HG03469 (cell line): ENCODE results near the gene URGCP.
"Not testable (repeated sequence)": the region's sequence is repeated elsewhere in the genome, so short reads cannot be mapped to it uniquely, and the experiment has no call there.

ENCODE experiments used
- ATAC-seq: cut with Tn5 transposase; IDR thresholded peaks from one replicate; pipeline ENCODE4 v1.9.1; 2021; ENCODE audit warnings: mild to moderate bottlenecking, moderate library complexity, moderate number of reproducible peaks; ENCODE audit not compliant: unreplicated experiment

The URGCP gene

GRCh38 chr7:43922726-43923125, 16.3 kb upstream of the URGCP start:
- no peak for ATAC-seq

DNA sequence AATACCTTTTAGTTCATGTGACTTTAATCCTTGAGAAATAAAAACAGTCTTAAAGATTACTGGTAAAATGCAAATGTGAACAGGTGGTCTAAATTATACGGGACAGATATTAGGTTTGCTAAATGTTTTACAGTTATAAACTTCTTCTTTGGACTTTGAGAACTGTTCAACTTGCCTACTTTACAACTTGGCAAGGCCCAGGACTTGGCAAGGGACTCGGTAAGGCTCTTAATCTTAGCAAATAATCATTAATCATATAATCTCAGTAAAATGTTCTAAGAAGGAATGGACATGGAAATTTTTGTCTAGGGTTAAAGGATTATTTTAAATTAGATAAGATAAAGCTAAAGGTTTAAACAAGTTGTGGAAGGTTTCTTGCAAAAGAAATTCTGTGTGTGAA, 15.0 kb upstream of the URGCP start:
- no peak for ATAC-seq

GRCh38 chr7:43915907-43916306, 9.5 kb upstream of the URGCP start:
- ATAC-seq = no peak

GRCh38 chr7:43914795-43915194, 8.4 kb upstream of the URGCP start:
- no peak for ATAC-seq

GRCh38 chr7:43905956-43906330, 453 bp downstream of the URGCP start:
- peak; percentile 29 for ATAC-seq

DNA sequence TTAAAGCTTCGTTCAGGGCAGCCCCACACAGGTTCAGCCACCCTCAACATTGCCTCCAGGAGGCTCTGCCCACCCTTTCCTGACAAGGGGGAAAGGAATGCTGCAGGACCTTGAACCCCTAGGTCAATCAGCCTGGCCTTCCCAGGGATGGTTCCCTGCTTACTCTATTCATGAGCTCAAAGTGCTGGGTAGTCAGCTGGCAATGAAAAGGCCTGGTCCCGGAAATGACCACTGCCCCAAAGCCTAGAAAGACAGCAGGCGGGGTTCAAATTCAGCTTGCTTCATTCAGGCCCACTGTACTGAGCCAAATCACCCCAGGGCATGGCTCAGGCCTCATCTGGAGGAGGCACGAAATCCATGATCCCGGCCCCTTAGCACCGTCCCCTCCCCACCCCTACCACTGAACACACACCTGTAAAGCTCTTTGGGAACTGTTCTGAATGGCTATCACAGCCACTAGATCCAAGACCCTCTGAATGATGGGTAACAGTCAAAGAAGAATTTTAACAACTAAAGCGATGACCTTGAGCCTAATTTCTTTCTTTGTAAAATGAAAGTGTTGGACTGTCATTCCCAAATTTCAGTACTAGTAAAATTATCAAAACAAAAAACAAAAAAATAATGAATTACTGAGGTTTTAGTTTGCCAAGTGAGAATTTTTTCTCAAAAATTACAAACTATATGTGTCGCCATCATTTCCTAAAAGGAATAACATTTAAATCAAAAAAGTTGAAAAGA, 1.0 kb downstream of the URGCP start:
- ATAC-seq = no peak

DNA sequence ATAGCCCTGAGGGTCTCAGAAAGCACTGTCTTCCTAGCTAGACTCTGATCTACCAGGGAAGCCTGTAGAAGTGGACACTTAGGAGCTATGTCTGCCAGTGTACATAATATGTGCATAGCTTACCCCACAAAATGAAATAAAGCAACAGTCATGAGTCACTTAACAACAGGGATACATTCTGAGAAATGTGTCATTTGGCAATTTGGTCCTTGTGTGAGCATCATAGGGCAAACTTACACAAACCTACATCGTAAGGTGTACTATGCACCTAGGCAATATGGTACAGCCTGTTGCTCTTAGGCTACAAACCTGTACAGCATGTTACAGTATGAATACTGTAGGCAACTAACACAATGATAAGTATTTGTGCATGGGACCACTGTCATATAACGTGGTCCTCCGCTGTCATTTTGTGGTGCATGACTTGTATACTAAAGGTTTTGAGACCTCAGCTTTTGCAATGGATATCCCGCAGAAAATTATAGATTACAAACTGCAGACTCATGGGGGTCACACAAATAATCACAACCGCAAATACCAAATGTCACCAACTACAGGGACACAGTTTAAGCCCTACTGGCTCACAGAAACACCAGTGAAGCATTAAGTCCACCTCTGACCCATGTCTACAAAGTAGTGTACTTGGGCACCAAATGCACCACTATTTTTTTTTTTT, 1.7 kb downstream of the URGCP start:
- ATAC-seq = no peak

DNA sequence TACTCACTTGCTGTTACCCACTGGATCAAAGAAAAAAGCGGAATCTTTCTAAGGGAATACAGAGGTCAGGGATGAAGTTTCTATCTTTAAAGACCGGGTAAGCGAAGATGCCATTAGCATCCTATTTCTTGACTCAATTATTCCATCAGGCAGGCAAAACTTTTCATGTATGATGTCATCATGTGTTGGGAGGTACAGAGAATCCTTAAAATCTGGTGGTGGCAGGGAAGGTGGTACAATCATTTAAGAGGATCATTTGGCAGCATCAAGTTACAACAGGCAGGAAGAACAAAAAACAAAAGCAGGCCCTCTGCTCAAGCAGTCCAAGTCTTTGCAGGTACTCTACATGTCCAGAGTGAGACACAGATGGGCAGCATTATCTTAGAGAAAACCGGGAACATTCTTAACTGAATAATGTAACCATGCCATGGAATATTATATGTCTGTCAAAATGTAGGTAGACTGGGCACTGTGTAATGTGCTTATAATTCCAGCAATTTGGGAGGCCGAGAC, 3.8 kb downstream of the URGCP start:
- no peak for ATAC-seq

GRCh38 chr7:43898571-43898970, 7.8 kb downstream of the URGCP start:
- ATAC-seq = not testable (repeated sequence)

DNA sequence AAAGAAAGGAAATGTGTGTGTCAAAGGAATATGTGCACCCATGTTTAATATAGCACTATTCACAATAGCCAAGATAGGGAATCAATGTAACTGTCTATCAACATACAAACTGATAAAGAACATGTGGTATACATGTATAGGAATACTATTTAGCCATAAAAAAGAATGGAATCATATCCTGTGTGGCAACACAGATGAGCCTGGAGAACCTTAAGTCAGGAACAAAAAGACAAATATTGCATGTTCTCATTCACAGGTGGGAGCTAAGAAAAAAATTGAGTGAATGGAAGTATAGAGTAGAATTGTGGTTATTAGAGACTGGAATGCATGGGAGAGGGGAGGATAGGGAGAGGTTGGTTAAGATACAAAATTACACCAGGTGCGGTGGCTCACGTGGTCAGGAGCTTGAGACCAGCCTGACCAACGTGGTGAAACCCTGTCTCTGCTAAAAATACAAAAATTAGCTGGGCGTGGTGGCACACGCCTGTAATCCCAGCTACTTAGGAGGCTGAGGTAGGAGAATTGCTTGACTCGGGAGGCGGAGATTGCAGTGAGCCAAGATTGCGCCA, 10.5 kb downstream of the URGCP start:
- ATAC-seq = no peak

DNA sequence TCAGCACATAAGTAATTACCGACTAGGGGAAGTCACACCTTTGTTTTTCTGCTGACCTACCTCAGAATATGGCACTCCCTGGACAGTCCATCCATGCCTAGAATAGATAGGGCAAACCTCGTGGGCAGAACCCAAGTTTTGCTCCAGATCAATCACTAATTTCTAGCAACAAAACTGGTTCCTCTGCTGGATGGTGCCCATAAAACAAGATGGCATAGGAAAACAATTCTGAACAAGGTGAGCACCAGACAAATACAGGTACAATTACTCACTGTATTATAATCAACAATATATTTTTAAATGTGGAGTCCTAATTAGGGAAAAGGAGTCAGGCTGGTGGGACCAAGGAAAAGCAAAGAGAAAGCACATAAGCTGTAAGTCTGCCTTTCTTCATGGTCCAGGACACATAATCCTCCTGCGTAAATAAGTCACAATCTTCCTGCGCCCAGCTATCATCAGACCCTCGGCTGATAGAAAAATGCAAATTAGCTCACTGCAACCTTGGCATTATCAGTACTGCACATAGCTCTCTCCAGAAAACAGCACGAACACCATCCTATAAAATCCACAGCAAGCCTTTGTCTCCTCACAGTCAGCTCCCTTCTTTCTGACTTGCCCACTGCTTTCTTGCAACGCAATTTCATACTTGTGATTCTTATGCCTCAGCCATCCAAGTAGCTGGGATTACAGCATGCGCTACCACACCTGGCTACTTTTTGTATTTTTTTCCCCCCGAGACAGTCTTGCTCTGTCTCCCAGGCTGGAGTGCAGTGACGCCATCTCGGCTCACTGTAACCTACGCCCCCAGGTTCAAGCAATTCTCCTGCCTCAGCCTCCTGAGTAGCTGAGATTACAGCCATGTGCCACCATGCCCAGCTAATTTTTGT, 15.1 kb downstream of the URGCP start:
- no peak for ATAC-seq

DNA sequence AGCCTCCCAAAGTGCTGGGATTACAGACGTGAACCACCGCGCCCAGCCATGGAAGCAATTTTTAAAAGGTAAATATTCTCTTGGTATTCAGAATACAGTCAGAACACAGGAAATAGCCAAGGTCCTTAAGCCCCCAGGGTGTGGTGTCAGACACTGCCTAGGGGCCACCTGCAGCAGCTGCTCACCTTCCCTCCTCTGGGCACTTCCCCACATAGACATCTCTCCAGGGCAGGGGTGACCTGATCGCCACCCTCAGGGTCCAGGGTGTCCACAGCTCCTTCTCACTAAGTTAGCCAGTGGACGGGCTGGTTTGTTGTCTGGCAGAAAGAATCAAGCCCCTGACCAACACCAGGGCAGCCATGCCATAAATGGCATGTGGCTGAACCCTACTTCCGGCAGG, 15.9 kb downstream of the URGCP start:
- ATAC-seq = no peak

DNA sequence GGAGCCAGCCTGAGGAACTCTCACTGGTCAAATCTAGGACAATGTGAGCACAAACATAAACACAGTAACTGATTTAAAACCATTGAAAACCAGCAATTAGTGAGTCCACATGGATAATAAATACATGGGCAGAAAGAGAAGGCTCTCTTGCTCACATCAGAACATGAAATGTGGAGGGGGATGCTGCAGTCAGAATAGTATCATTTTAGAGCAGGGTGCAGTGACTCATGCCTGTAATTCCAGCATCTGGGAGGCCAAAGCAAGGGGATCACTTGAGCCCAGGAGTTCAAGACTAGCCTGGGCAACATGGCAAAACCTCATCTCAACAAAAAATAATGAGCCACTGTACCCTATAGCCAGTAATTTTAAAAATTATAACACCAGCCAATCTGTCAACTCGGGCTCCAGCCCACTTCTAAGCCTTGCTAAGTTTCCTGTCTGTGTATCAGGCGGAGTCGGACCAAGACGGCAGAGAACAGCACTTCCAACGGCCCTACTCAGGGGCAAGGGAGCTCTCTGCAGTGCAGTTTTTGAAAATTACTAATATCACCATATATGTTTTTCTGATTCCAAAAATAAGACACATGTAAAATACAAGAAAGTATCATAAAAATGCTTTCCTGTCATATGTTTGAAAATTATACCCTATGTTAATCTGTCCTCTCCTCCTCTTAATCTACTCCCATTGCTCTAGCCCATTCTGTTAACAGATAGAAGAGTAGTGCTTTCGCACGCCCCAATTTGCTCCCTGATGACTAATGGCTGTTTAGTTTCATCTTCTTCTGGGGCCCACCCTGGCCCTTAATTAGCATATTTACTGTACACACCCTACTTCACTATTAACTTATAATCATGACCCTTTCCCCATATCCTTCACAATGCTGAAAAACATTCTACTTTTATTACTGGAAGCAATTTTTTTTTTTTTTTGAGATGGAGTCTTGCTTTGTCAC, 17.1 kb downstream of the URGCP start:
- no peak for ATAC-seq

GRCh38 chr7:43884617-43885016, 21.8 kb downstream of the URGCP start:
- no peak for ATAC-seq

DNA sequence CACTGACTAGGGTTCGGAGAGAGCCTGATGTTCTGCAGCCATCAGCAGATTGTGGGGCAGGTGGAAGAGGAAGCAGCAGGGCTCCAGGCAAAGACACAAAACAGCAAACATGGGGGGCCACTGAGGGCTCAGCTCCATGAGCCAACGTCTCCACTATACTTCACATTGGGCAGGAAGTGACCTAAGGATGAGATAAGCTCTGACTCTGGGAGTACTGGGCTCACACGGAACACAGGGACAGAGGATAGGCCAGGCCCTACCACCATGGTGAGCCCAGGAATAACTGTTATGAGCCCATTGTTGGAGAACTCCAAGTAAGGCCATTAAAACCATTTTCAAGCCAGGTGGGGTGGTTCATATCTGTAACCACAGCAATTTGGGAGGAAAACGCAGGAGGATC, 22.2 kb downstream of the URGCP start:
- ATAC-seq = no peak

GRCh38 chr7:43880596-43880995, 25.8 kb downstream of the URGCP start:
- ATAC-seq = no peak

DNA sequence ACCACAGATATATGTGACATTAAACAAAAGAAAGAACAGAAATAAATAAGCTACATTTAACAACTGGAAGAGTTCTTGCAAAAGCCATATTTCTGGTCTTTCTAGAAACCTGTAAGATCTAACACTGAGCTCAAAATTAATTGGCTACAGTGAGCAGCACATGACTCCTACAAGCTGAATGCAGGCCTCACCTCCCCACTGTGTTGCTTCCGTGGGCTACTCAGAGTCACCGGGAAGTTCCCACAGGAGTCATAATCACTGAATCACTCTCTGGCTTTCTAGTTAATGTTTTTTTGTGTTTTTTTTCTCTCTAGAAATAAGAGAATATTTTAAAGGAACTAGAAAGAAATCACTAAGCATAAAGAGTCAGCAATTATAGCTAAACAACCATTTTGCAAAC, 26.9 kb downstream of the URGCP start:
- ATAC-seq = no peak

DNA sequence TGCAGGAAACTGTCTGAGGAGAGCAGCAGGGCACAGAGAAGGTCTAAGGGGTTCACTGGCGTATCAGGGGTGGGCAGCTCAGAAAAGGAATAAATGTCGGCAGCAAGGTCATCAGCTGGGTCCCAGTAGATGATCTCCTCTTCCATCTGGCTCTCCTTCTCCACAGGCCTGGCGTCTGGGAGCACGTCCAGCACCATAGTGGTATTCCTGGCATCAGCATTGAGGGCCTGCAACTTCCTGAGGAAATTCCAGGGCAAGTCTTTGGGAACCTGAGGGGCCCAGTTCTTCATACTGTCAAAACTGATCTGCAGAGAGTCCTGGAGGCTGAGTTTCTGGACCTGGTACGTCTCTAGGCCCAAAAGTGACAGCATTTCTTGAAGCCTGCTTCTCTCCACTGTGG, 27.5 kb downstream of the URGCP start:
- ATAC-seq = no peak

DNA sequence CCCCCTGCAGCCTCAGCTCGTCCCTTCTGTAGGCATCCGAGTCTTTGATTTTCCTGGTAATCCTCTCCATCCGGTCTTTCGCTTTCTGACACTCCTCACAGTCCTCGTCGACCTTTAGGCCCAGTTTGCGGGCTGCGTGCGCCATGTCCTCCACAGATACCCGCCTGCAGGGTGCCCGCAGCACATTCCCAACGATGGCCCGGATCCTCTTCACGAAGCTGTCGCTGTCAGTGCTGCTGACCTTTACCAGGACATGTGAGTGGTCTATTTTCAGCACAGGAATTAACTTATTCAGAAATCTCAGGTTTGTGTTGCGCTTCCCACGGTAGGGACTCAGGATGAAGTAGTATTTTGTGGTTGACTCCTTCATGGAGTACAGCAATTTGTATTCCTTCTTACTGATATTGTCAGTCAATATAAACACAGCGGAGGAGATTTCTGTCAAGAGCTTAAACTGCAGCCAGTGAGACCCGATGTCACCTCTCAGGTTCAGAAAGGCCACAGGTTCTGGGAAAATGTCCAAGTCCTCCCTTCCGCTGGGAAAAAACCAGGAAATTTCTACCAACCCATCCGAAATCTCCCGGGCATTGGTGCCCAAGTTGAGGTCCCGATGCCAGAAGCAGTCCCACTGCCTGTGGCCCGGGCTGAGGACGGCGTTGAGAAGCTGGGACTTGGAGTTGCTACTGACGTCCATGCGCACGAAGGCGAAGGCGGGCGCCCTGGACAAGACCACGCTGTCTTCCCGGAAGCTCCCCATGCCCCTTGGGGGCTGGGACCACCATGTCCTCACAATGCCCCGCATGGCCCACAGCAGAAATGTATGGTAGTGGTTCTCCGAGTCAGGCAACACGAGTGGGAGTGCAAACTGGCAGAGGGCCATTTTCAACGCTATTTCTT, 28.2 kb downstream of the URGCP start:
- ATAC-seq = no peak
